ENCODE measurements around the gene CCL21.
"Not testable (repeated sequence)": the region's sequence is repeated elsewhere in the genome, so short reads cannot be mapped to it uniquely, and the experiment has no call there.

The CCL21 gene, protein sequence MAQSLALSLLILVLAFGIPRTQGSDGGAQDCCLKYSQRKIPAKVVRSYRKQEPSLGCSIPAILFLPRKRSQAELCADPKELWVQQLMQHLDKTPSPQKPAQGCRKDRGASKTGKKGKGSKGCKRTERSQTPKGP

DNA sequence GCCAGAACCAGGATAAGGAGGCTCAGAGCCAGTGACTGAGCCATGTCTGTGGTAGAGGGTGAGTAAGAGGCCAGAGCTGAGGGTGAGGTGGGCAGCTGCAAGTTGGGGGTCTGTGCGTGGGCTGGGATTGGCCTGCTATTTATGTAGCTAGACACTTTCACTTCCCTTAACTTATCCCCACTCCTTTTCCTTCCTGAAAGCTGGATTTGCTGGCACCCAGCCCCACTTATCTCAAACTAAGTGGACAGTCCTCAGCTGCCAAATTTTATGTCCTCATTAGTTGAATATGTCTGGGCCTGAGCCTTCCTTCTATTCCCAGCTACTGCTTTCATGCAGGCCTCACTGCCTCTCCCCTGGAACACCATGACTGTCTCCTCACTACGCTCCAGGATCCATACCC lies at the start of gene CCL21:
Gene CCL21, minus strand, starts transcription at position 114 of the 400 bp plus-strand sequence. Its CDS starts 70 bp downstream, at position 44.
- DNase-seq (ENCODE audit: low spot score): no peak

- no peak for DNase-seq (ENCODE audit: low spot score)
These were observed 49.6 kb upstream of the CCL21 start for GRCh38 chr9:34759432-34760134.

GRCh38 chr9:34750320-34750719 lies 40.4 kb upstream of the CCL21 start:
- not testable (repeated sequence) for DNase-seq (ENCODE audit: low spot score)

- DNase-seq (ENCODE audit: low spot score): no peak
These were observed 36.6 kb upstream of the CCL21 start for GRCh38 chr9:34746526-34746925.

DNA sequence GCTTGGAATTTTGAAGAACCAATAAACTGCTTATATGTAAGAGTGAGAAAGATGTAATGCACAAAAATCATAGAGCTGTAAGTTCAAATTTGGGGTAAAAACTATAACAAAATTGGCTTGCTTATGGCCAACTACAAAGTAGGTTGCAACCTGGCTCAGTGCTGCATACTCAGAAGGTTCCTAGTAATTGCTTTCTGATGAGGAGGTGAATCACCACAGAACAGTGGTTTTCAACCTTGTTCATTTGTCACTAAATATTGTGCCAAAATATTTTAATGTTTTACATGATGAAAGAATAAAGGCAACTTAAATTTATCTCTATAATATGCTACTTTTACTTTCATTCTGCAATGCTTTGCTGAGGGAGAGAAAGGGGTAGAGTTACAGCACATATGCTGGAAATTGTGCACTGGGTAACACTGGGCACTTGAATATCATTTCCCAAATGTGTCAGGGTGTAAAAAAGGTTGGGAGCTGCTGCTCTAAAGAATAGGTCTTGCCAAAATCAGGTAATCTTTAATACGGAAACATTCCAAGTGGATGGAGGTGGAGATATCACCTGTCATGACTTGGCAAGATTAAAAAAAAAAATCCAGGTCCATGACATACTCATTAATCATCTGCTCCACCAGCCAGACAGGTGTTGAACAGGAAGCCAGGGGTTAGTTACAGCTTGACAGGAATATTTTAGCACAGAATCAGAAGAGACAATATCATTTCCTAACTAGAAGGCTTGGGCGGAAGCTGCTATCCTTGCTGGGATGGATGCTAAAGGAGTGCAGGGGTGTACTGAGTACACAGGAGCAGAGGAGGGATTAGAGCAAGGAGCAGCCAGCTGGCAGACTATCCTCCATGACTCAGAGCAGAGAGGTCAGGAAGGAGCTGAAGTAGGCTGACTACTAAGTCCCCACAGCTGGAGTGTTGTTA lies 34.6 kb upstream of the CCL21 start:
- no peak for DNase-seq (ENCODE audit: low spot score)

DNA sequence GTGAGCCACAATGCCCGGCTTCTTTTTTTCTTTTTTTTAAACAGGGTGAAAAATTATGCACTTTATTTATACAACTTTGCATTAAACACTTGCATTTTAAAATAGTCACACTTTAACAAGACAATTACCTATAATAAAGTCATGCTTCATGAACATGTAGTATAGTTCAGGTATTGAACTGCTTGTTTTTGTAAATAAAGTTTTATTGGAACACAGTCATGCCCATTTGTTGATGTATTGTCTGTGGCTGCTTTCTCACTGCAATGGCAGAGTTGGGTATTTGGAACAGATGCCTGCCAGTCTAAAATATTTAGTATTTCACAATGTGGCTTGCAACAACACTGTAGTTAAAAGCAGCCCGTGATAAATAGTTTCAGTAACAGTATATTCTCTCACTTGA lies 32.8 kb upstream of the CCL21 start:
- no peak for DNase-seq (ENCODE audit: low spot score)

GRCh38 chr9:34741628-34742027 lies 31.7 kb upstream of the CCL21 start:
- no peak for DNase-seq (ENCODE audit: low spot score)

DNA sequence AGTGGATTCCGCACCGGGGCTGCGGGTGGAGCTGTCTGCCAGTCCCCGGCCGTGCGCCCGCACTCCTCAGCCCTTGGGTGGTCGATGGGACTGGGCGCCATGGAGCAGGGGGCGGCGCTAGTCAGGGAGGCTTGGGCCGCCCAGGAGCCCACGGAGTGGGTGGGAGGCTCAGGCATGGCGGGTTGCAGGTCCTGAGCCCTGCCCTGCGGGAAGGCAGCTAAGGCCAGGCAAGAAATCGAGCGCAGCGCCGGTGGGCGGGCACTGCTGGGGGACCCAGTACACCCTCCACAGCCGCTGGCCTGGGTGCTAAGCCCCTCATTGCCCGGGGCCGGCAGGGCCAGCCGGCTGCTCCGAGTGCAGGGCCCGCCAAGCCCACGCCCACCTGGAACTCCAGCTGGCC lies 30.2 kb upstream of the CCL21 start:
- DNase-seq (ENCODE audit: low spot score): not testable (repeated sequence)

GRCh38 chr9:34737677-34738260 lies 27.8 kb upstream of the CCL21 start:
- DNase-seq (ENCODE audit: low spot score): no peak

- DNase-seq (ENCODE audit: low spot score): no peak
These were observed 24.8 kb upstream of the CCL21 start for GRCh38 chr9:34734720-34735119.

- no peak for DNase-seq (ENCODE audit: low spot score)
These were observed 22.9 kb upstream of the CCL21 start for GRCh38 chr9:34732886-34733285.

GRCh38 chr9:34732478-34732877 lies 22.5 kb upstream of the CCL21 start:
- DNase-seq (ENCODE audit: low spot score): no peak

DNA sequence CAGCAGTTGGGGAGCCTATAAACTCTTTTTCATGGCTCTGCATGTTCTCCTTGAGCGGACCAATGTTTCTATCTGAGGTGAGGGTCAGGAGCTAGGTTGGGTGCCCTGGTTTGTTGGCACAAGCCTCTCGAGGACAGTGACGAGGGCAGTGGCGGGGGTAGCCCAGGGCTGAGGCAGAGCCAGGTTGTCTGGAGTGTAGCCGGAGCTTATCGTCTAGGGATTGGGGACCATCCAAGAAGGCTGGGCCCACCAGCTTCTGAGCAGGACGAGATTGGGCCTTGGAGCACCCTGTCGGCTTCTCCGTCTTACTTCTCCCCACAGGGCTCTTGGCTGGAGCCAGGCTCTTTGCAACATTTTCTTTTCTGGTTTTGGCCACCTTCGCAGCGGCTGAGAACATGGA lies 13.2 kb upstream of the CCL21 start:
- DNase-seq (ENCODE audit: low spot score): no peak

GRCh38 chr9:34719769-34720025 lies 9.8 kb upstream of the CCL21 start:
- not testable (repeated sequence) for DNase-seq (ENCODE audit: low spot score)

GRCh38 chr9:34719021-34719768 lies 9.3 kb upstream of the CCL21 start:
- DNase-seq (ENCODE audit: low spot score): no peak

DNA sequence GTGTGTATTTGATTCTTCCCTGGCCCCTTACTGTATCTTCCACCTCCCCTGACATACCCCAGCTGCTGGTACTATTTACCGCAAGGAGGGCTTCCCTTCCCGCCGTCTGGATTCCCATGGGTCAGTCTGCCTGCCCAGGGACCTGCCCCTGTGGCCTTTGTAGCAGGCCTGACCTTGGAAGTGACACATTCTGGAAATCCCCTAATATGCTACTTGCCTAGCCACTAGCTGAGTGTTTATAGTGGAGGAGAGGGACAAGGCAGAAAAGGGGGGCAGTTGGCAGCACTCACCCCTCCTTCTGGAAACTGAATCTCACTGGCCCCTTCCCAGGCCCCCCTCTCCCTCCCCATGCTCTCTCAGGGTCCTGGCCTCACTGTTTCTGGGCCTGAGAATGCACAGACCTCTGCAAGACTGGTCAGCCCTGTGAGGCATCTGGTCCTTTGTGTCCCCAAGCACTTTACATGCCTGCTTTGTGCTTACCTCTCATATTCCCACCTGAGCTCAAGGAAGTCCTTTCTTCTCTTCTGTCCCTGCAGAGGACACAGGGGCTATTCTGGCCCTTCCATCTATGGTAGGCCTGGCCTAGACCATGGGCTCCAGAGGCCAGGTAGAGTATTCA lies 8.2 kb upstream of the CCL21 start:
- no peak for DNase-seq (ENCODE audit: low spot score)

- no peak for DNase-seq (ENCODE audit: low spot score)
These were observed 6.8 kb upstream of the CCL21 start for GRCh38 chr9:34716711-34717110.

- no peak for DNase-seq (ENCODE audit: low spot score)
These were observed 5.8 kb upstream of the CCL21 start for GRCh38 chr9:34715639-34716215.

DNA sequence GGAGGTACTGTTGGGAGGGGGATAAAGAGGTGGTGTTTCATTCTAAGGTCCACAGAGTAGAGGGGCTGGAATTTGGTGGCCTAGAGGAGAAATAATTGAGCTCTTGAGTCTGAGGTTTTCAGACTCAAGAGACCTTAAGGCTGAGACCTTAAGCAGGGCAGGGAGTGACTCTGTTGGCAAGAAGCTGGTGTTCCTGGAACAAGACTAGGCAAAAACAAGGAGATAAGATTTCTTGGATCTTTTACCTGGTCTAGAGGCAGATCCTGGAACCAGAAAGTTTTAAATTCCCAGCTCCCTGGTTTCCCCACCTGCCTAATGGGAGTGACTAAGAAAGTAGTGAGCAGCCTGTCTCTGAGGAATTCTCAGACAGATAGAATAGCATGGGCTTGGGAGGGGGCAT lies 4.1 kb upstream of the CCL21 start:
- DNase-seq (ENCODE audit: low spot score): no peak

GRCh38 chr9:34712140-34712539 lies 2.2 kb upstream of the CCL21 start:
- DNase-seq (ENCODE audit: low spot score): no peak

Measured in left forelimb (tissue), 1 donor.